Left ventricle myocardium superior (tissue), 1 donor: Measurements from ENCODE around the gene RIBC1. TPM values are rescaled to one million over a fixed set of nuclear protein-coding genes. Genes with fewer than 3 reads are reported as not detected.

ENCODE experiments used
- ATAC-seq: fragments of 200-7000 bp; cut with Tn5 transposase; one replicate; pipeline ENCODE4 v1.9.1; 2020; ENCODE audit warnings: mild to moderate bottlenecking, moderate library complexity
- DNase-seq: peaks from one replicate; pipeline ENCODE4 v3.0.0-alpha.2; 2020
- intact Hi-C: fragments of 100-400 bp; cut with micrococcal nuclease; formaldehyde crosslinking; loops from one replicate; pipeline ENCODE4 v1.11.0; 2022
- microRNA-seq: library from miRNA; unstranded; fragments of <30 nt; microRNA quantifications from one replicate; pipeline ENCODE4 v1.2.0, GENCODE V29; 2020; ENCODE audit warnings: borderline number of aligned reads
- total RNA-seq: library from RNA; stranded (reverse); fragmentation: NEBNext Ultra II Directional; extraction: Animal tissue kit (Norgen Biotek cat#: 25700); gene quantifications from one replicate; pipeline ENCODE4 v1.2.1, GENCODE V29; 2021
- donor health status: DM: no; HTN: yes; CAD: no; lungs with severe emphysema.

The RIBC1 gene
- total RNA-seq, 1 donor from 2014 or later: 0.52 TPM

- no peak for DNase-seq
- no peak for ATAC-seq
- intact Hi-C loops: no loop called here
Measured at GRCh38 chrX:53476371-53476770, 53.7 kb downstream of the RIBC1 start.

- intact Hi-C loops: no loop called here
- ATAC-seq (no peak), DNase-seq (no peak)
Measured at GRCh38 chrX:53479301-53479700, 56.6 kb downstream of the RIBC1 start.

Small RNAs within 50 kb of the gene (microRNA-seq; reads per million reads assigned to microRNA genes)
- not detected for gene MIR6857

Other genes starting within 250 kb of the RIBC1 start
- gene KDM5C, start 197.7 kb upstream of the RIBC1 start, total RNA-seq: 33.7 TPM
- 12.0 TPM for gene IQSEC2, start 141.3 kb upstream of the RIBC1 start, total RNA-seq
- 40.2 TPM for gene SMC1A, start 219 bp upstream of the RIBC1 start, total RNA-seq
- gene HSD17B10, start 11.5 kb downstream of the RIBC1 start, total RNA-seq: 102 TPM